GM19455 (cell line): ENCODE data around the gene OGA.

ENCODE experiments used
- ATAC-seq: cut with Tn5 transposase; IDR thresholded peaks from one replicate; pipeline ENCODE4 v1.9.1; 2021; ENCODE audit not compliant: unreplicated experiment

OGA gene

DNA sequence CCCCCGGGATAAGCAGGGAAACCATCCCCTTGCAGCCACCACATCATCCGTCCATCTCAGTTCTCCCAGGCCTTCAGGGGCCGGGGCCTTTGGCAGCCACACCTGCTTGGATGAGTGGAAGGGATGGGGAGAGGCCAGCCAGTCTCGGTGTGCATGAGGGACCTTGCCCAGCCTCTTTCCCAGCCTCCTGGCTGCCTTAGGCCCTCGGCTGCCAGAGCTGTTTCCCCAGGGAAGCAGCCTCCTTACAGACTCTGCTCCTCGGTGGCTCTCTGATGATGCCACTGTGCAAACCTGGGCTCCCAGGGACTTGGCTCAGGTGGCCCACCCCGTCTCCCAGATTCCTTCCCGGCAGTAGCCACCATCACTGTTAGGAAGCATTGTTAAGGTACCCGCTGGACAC, 57.0 kb downstream of the OGA start:
- no peak for ATAC-seq

DNA sequence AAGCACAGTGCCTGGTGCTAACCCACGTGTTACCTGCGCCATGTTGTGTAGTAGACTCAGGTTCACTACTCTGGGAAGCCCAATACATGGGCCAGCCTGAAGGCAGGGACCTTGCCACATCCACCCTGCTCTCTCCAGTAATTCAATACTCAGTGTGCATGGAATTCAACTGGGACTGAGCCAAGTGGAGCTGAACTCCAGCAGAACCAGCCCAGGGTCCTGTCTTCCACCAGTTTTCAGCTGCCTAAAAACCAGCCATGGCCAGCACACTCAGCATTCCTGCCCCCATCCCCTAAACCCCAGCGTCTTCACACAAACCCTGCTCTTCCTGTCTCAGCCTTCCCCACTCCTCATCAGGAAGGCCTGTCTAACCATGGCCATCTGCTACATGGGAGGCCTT, 57.7 kb downstream of the OGA start:
- no peak for ATAC-seq

DNA sequence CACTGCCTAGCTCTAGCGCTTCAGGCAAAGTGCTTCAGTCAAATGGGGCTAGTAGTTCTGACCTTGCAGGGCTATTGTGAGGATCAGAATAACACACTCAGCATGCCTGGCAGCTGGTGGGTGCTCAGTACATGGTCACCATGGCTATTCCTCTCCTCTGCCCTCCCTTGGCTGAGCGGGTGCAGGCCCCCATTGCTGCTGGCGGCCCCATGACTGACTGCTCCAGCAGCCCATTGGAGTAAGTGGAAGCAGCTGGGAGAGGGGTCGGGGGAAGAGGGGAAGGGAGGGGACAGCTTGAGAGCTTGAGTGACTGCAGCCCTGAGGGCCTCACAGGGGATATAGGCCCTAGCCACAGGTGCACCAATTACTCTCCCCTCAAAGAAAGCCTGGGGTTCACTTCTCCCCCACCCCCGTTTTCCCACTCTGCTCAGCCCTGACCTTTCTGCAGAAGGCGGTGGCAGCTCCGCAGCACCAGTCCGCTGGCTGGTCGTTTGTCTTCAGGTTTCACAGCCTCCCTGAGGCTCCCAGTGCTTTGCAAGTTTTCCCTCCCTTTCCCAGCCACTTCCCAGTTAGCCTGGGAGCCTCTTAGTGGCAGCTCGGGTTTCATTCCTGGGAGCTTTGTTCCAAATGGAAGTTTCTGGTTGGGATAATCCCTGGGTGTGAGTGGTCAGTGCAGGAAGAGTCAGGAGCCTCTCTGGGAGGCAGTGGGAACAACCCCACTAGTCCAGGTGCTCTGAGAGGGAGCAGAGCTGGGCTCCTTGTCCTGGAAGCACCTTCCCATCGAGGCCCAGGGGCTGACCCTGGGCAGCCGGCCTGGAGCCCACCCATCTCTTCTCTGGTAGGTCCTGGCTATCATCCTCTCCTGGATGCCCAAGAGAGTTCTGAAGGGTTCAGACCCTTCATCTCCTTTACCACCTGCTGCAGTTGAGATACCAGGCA, 58.7 kb downstream of the OGA start:
- ATAC-seq = no peak

DNA sequence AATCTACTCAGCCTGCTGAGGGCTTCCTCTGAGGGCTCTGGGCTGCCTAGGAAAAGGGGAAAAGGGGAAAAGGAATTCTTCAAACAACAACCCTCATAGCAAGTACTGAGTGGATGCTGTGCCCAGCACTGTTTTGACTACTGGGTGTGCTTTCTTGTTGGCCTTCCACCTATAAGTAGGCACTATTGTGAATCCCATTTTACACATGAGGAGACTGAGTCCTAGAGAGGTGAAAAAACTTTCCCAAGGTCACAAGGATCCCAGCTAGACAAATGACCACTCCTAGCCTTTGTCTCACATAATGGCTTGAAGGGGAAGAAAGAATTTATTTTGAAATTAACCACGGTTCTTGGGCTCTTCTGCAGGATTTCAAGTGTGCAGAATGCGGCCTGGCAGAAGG, 59.4 kb downstream of the OGA start:
- no peak for ATAC-seq

DNA sequence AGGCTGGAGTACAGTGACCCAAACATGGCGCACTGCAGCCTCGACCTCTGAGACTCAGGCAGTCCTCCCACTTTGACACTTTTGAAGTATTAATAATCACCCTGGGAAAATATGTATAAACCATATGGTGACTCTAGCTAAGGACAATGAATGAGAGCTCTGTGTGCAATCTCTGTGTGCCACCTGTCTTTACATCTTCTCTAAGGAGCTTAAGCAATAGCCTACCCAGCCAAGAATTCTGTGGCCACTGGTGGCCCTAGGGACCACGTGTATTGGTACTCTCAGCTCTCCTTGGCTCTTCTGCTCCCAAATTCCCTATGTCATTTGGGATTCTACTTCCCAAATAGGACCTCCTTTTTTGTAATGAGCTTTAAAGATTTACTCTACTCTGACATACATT, 66.0 kb downstream of the OGA start:
- no peak for ATAC-seq

DNA sequence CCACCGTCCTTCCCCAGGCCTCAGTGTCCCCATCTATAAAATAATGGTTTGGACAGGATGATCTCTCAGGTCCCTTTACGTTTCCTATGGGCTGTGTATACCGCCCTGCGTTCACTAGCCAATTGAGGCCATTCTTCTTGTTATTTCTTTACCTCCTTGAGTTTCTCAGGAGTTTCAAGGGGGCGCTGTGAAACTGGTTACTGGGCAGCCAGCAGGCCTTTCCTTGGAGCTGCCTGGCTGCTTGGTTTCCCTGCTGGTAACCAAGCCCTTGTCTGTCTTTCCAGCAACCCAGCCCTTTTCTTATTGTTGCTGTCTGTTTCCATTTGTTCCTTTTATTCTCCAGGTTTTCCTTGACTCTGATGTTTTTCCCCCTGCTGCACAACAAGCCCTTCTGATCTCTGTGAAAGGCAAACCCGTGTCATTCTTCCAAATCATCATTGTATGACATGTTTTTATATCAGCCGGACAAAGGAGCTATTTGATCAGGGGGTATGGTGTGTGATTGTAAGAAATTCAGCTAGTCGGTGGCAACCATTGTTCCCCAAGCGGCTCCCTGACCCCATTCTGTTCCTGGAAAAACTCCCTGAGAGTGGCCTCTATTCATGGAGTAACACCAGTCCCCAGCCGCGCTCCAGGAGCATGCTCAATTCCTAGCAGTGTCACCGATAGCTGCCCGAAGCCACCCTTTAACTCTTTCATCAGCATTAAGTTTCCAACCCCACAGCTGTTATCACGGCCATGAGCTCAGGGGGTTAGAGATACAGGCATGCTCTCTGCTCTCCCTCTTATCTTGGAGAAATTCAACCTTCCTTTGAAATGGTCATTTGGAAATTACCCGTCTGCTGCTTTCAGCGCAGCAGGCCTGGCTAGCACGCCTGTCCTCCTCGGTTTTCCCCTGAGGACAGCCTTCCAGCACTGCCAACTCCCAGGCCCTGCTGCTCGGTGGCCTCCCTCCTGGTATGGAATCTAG, 68.9 kb downstream of the OGA start:
- ATAC-seq = no peak

DNA sequence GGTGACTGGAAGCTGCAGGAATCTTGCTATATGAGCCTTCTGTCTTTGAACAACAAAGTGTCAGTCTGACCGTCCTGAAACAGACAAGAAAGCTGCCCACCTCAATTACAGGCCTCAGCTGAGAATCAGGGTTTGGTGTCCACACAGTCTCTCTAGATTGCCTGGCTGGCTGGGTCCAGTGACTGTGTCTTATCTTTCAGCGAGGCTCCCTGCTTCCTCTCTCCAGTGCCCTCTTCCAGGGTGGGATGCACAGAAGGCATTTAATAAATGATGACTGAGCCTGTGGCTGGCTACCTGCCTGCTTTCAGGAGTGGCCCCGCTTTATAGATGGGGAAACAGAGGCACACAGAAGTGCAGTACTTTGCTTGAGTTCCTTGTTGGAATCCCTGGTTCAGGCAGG, 69.7 kb downstream of the OGA start:
- ATAC-seq = no peak

DNA sequence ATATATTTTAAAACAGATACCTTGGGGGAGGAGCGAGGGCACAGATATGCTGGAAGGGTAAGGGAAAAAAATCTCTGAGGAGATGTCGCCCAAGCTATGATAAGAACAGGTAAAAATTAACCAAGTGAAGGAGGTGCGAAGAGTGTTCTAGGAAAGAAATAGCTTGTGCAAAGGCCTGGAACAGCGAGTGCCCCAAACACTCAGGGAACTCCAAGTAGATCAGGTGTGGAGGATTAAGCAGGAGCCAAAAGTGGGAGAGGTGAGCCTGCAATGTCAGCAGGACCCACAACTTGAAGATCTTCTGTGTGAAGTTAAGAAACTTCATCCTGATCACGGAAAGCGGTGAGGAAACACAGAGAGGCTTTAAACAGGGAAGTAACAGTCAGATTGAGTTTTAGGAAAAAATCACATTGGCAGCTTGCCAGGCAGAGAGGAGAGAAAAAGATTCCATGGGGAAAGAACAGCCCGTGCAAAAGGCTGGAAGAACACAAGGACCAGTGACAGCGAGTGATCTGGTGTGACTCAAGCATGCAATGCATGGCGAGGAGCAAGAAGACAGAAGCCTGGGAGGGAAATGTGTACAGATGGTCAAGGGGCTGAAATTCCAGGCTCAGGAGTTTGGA, 73.1 kb downstream of the OGA start:
- ATAC-seq = no peak

DNA sequence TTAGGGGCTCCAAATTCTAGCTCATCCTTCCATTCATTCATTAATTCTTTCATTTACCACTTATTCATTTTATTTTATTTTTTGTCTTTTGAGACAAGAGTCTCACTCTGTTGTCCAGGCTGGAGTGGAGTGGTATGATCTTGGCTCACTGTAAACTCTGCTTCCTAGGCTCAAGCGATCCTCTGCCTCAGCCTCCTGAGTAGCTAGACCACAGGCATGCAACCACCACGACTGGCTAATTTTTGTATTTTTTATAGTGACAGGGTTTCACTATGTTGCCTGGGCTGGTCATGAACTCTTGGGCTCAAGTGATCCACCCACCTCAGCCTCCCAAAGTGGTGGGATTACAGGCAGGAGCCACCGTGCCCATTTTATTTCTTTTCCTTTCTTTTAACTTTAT, 74.0 kb downstream of the OGA start:
- no peak for ATAC-seq

DNA sequence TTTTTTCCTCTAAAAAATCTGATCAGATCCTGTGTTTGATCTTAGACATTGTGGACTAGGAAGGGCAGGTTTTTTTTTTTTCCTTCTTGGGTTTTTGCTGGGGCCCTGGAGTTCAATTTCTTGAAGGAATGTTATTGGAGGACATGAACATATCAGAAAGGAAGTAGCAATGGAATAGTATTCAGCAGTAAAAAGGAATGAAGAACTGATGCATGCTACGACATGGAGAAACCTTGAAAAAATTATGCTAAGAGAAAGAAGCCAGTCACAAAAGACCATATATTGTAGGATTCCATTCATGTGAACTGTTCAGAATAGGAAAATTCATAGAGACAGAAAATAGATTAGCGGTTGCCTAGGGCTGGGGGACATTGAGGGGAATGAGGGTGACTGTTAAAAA, 76.3 kb downstream of the OGA start:
- no peak for ATAC-seq

DNA sequence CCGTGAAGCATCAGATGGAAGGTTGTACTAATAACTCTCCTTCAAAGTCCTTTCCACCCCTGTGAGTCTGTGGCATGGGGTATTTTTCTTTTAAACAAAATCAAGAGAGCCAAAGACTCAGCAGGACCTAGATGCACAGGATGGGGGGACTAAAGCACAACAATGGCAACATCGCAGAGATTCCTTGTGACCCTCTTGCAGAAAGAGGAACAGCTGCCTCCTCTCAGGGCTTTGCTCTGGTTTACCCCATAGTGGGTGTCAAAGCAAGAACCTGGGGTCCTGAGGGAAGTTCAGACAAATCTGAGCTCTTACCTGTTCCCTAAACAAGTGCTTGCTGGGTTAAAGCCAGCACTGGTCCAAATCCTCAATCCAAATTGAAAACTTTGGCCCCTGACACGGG, 81.6 kb downstream of the OGA start:
- ATAC-seq = no peak
